Measurements from ENCODE around the gene DGKB.
"Not testable (repeated sequence)": the region's sequence is repeated elsewhere in the genome, so short reads cannot be mapped to it uniquely, and the experiment has no call there.

Gene DGKB

DNA sequence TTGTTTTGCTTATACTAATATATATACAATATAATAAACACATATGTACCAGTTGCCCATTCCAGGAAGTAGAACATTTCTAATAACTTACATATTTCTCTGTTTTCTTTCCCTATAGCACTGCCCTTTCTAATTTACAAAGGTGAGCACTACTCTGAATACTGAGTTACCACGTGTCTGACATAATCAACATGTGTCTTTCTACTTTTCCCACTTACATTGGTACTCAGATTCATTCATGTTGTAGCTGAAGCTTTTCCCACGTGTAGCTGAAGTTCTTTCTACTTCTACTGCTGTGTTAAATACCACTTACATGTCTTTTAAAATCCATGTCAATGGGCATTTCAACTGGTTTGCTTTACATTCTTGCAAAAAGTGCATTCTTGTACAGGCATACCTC, 317.3 kb downstream of the DGKB start:
- DNase-seq (ENCODE audit: low read depth in 2 of 2) = no peak

DNA sequence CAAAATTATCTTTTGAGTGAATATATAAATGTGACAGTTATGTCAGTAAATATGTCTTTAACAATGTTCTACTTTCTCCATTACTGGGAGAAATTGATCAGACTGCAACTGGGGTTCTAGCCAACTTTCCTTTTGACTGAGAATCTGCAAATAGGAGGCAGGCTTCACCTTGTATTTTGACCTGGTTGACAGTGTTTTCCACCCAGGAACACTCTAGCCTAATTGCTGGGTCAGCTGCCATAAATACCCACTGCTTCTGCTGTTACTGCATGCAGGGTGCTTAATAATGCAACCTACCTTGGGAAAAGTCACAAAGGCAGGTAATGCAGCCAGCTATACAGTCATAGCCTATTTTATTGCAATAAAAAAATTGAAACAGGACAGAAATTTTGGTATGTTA, 319.0 kb downstream of the DGKB start:
- no peak for DNase-seq (ENCODE audit: low read depth in 2 of 2)

DNA sequence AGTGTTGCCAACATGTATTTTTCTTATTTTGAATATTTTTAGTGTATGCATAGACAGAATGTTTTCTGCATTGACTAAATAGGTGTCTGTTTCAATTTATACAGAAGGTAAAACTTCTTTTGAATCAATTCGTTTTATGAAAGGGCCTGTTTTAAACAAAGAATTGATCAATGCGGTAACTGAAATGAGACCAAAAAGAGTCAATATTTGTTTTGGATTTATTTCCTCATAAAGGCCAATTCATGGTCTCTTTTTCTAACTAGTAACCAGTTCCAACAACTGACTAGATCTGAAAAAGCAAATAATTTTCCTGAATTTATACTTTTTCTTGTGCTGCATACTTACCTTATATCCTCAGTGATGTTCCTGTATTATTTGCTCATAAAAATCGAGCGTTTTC, 320.5 kb downstream of the DGKB start:
- no peak for DNase-seq (ENCODE audit: low read depth in 2 of 2)

DNA sequence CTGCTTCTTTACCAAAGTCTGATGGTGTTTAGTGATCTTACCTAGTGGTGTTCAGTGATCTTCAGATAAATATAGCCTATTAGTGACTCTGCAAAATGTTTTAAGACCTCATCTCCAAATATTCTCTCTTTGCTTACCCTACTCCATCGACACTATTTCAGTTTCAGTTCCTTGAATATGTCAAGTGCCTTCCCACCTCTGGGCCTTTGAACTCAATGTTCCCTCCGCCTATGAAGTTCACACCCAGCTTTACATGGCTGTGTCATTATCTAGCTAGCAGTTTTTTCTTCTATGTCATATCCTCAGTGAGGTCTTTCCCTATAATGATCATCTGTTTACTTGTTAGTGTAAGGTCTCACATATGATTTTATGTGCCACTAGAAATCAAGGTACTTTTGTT, 322.6 kb downstream of the DGKB start:
- no peak for DNase-seq (ENCODE audit: low read depth in 2 of 2)

DNA sequence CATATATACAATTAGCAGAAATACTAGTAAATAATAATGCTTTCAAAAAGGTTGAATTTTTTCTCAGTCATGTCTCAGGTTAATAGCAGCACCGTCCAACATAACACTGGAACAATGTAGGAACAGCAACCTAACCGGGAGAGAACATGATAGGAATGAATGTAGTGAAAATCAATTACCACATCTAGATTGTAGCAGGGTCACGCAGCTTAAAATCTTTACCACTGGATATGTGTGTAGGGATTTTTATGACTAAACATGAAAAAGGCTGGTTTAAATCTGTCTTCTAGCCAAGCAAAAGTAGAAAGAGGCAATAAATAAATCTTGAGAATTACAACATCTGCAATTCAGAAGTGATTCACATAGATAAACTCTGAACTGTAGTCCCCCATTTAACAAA, 326.0 kb downstream of the DGKB start:
- DNase-seq (ENCODE audit: low read depth in 2 of 2) = no peak

DNA sequence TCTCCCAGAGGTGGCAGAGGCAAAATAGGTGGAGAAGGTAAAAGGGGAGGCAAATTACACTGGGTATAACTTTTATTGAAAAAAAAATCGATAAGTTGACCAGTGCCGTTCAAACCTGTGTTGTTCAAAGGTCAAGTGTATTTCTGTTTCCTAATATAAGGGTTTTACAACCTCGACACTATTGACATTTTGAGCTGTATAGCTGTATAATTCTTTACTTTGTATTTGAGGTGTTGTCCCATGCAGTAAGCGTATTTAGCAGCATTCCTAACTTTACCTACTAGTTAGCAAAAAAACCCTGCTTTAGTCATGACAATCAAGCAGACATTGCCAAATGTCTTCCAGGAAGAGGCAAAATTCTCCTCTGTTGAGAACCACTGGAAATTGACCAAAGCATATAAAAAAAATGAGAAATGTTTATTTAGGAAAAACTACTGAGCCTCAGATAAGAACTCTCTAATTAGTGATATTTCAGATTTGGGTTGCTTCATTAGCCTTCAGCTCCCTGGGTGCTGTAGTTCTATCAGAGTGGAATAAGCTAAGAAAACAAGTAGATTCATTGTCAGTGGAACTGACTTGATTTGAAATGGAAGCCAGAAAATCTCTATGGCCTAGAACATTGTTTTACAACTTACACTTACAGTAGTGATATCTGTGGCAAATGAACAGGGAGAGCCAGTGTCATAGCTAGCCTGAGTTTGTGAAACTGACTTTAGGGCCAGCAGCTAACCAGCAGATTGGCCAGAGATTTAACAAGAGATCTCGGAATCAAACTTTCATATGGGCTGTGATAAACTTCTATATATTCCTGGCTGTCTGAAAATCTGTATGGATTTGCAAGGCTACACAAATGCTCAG, 331.6 kb downstream of the DGKB start:
- no peak for DNase-seq (ENCODE audit: low read depth in 2 of 2)

DNA sequence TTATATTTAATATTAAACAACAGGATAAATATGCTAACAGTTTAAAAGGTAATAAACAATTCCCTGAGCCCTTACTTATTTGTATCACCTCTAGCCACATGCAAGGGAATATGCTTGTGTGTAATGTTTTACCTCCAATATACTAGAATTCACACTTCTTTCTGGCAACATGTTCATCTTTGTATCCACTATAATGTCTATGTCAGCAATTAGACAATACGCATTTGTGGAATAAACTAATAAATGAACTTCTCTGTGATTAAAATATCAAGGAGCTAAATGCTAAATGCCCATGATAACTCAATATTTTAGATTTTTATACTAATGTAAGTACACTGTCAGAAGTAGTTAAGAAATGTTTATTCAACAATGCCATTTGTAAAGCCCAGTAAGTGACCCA, 350.5 kb downstream of the DGKB start:
- no peak for DNase-seq (ENCODE audit: low read depth in 2 of 2)

DNA sequence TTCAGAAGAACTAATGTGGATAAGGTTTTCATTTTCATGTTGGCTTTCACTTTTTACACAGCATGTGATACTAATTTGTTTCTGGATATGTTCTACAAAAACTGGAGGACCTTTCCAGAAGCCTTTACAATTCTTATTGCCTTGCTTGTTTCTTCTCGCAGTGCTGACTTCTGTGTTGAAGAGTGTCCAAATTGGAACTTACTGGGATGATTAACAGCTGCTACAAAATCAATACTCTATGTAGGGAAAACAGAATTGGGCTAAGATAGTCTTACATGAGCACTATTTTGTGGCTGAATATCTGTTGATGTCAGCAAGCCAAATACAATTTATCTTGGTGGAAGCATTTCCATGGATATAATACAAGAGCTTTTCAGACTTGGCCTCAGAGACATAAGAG, 351.2 kb downstream of the DGKB start:
- DNase-seq (ENCODE audit: low read depth in 2 of 2) = no peak

DNA sequence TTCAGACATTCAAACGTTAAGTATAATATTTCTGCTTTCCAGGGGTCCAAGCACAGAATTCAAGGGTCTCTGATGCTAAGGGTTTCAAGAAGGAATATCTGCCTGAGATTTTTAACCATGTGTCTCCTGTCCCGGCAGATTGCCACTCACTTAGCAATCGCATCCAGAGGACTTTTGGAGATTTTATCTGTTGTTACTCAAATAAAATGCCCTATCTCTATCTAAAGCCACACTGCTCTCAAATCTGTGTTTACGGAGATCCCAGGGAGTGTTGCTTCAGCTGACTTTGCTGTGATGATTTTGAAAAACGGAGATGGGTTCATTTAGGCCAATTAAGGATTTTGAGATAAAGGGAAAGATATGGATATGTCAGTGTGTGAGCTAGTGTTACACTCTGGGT, 359.9 kb downstream of the DGKB start:
- no peak for DNase-seq (ENCODE audit: low read depth in 2 of 2)

DNA sequence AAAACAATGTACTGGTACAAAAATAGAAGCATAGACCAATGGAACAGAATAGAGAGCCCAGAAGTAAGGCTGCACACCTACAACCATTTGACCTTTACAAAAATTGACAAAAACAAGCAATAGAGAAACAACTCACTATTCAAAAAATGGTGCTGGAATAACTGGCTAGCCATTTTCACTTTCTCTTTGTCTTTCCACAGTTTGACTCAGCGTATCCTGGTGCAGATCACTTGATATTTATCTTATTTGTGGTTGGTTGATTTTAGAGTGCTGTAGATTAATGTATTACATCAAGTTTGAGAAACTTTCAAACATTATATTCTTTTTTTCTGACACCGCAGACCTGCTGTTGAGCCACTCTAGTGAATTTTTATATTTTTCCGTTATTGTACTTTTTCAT, 381.4 kb downstream of the DGKB start:
- no peak for DNase-seq (ENCODE audit: low read depth in 2 of 2)

DNA sequence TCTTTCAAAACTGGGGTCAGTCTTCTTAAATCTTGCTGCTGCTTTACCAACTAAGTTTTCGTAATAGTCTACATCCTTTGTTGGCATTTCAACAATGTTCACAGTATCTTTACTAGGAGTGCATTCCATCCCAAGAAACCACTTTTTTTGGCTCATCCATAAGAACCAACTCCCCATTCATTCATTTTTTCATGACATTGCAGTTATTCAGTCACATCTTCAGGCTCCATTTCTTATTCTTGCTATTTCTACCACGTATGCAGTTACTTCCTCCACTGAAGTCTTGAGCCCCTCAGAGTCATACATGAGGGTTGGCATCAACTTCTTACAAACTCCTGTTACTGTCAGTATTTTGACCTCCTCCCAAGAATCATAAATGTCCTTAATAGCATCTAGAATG, 392.3 kb downstream of the DGKB start:
- DNase-seq (ENCODE audit: low read depth in 2 of 2) = no peak

DNA sequence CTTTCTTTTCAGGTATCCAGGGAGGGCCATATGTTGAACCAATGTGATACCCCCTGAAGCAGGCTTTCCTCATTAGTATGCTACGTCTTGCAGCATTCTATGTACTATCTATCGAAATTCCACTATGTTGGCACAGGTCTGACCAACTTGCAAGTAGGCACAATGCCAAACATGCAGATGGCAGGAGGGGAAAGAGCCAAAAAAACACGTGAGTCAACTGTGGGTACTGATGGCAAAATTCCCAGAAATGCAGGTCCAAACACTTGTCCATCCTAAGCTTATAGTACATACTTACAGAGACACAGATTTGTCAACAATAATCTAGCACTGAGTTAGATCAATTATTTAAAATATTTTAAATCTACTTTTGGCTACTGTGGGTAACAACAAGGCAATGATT, 394.9 kb downstream of the DGKB start:
- DNase-seq (ENCODE audit: low read depth in 2 of 2) = no peak

DNA sequence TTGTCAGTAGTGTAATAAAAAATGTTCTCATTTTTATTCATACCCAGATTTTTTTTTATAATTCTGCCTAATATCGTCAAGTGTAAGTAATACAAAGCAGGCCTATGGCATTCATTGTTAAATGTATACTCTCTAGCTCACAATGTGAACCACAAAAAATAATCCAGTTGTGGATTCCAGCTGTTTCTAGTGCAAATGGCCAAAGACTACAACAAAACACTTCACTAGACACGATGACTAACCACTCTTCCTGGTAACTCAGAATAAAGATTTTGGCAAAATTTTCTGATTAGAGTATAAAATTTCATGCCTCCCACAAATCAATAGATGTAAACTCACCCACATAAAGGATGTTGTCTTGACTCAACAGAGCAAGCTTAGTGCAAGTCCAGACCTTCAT, 396.6 kb downstream of the DGKB start:
- no peak for DNase-seq (ENCODE audit: low read depth in 2 of 2)

DNA sequence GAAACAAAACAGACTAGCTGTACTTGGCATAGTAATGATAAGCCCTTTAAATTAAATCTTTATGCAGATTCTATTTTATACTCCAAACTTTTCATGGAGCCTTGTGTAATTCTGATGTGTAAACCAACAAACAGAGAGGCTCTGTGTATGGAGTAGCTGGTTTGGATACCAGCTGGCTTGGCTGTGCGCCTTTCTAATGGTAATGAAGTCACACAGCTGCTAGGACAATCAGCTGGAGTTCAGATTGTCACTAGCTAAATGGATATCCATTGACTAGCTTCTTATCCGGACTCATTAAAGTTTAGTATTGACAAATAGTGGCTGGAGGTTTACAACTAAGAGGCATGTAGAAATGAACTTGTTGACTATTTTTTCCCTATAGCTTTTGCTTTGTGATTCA, 398.4 kb downstream of the DGKB start:
- no peak for DNase-seq (ENCODE audit: low read depth in 2 of 2)

DNA sequence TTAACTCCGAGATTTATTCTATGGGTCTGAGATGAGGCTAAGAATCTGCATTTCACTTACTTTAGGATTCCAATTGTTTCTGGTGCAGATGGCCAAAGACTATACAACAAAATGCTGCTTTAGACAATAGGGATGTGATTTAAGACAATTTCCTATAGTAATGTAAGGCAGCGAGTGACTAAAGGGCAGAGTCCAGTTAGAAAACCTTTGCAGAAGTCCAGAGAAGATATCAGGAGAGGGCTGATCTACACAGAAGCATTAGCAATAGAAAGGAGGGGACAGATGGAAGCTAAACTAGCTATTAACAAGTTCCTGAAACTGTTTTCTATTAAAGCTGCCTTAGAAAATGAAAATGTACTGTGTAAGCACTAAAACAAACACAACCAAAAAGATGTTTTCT, 398.9 kb downstream of the DGKB start:
- no peak for DNase-seq (ENCODE audit: low read depth in 2 of 2)

DNA sequence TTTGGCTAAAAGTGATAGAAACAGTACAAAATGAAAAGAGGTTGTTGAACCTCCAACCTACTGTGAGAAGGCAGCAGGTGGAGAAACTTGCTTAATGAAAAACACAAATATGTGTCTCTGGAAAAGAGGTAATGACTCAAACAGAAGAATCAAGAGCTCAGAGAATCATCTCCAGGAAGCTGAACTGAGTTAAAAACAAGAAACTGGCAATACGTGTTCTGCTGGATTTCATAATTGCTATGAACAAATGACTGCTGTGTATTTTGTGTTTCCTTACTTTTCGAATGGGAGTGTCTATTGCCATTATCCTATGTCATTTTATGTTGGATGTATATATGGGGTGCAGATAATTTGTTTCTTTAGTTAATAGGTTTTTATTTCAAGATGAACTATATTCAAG, 401.1 kb downstream of the DGKB start:
- no peak for DNase-seq (ENCODE audit: low read depth in 2 of 2)

DNA sequence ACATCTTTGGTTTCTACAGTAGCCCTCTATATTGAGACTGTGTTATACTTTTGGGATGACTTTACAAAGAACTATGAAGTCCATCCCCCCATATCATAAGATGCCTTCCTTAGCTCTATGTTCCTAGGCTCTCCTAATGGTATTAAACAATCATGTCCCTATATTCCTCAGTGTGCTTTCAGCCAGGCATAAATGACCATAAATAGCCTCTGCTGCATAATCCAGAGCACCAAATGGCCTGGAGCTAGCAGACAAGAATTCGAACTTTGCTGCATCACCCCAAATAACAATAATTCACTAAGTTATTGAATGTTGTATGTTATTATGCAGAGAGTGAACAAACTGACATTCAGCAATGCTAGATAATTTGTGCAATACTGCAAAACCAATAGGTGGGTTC, 405.2 kb downstream of the DGKB start:
- no peak for DNase-seq (ENCODE audit: low read depth in 2 of 2)

DNA sequence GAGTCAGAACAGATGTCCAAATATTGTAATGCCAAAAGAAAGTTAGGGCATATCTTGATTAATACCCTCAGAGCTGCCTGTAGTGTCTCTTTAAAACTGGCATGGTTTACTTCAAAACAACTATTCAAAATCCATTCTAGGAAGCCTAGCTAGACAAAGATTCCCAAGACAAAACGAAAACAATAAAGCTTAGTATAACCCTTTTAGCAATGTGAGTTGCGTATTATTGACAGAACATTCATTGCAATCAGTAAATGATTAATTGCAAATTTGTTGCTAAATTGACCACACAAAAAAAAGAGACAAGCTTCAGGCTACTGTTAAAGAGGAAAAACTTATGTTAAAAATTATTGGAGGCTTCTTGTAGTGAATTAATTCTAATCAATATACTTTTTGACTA, 406.9 kb downstream of the DGKB start:
- no peak for DNase-seq (ENCODE audit: low read depth in 2 of 2)

DNA sequence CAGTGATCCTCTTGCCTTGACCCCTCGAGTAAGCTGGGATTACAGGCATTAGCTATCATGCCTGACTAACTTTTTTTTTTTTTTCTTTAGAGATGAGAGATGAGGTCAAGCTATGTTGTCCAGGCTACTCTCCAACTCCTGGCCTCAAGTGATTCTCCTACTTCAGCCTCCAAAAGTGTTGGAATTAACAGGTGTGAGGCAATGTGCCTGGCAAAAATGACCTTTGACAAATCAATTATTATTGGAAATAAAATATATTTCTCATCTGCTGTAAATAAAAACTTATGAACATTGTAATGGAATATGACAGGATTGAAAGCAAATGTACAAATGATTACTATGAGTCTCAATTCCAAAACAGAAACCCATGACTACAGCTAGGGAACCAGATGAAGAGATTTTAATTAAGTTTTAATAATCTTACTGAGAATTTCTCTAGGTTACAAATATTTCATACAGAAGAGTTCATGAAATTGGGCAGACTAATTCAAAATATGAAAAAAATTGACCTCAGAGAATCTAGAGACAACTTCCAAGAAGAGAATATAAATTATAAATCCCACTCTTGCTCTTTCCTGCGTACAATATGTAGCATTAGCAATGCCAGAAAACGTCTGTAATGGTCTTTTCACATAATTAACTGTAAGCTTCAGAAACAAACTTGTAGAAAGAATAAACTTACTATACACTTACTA, 414.7 kb downstream of the DGKB start:
- no peak for DNase-seq (ENCODE audit: low read depth in 2 of 2)

DNA sequence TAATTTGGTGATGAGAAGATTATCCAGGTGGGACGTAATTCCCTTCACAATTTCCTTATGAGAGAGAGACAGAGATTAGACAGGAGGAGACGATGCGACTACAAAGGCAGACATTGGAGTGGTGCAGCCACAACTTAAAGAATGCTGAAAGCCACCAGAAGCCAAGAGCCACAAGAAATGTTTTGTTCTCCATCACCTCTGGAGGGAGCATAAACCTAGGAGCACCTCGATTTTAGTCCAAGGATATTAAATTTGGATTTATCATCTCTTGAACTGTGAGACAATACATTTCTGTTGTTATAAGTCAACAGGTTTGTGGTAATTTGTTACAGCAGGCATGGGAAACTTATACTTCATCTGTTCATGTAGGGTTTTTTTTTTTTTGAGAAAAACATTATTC, 418.9 kb downstream of the DGKB start:
- DNase-seq (ENCODE audit: low read depth in 2 of 2) = no peak

DNA sequence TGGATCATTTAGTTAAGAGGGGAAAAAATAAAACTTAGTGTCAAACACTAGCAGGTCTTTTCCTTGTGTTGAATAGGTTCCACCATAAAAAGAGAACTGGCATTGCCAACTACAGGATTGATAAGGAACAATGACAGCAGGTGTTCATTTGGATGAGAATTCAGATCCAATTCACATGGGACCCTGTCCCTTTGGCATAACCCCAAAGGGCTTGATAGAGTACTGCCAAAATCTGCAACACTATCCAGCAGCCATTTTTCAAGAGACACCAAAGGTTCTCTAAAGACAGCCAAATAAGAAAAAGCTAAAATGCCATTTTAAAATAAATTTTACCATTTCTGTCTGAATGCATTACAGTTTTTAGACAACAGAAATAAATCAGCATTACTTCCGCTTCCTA, 422.3 kb downstream of the DGKB start:
- DNase-seq (ENCODE audit: low read depth in 2 of 2) = no peak

DNA sequence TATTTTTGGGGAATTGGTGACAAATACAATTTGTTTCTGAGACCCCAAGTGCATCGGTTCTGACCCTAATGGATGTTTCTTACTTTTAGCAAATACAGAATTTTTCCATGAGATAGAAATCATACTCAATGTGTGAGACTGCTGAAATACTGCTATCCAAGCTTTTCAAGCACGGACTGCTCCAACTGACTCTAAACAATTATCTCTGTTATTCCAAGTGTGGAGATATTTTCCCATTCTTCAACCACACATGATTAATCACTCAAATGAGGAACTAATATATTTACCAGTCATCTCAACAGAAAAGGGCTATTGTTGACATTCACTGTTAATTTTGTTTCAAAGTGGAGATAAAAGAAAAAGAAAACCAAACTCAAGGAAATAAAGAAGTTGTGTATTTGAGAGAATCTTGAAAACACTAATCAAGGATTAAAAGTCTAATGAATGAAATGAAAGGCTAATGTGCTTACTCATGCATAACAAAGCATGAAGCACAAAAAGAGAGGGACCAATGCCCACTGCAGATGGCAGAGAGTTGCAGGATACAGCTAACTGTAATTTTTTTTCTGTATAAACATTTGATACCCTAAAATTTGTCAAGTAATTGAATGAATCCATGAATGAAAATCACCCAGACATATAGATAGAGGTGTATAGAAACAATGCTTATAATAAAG, 423.6 kb downstream of the DGKB start:
- DNase-seq (ENCODE audit: low read depth in 2 of 2) = no peak

DNA sequence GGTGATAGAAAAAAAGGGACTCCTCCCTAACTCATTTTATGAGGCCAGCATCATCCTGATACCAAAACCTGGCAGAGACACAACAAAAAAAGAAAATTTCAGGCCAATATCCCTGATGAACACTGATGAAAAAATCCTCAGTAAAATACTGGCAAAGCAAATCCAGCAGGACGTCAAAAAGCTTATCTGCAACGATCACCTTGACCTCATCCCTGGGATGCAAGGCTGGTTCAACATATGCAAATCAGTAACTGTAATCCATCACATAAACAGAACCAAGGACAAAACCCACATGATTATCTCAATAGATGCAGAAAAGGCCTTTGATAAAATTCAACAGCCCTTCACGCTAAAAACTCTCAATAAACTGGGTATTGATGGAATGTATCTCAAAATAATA, 440.8 kb downstream of the DGKB start:
- DNase-seq (ENCODE audit: low read depth in 2 of 2) = not testable (repeated sequence)
